ENCODE data around the gene VILL. TPM values are rescaled to one million over a fixed set of nuclear protein-coding genes. Genes with fewer than 3 reads are reported as not detected.
A peak's percentile ranks its signal among the peaks of the same experiment; 100 is the strongest.

The VILL gene
- total and polyA plus RNA-seq, 12 donors, result 1.7 to 18.0 (median 7.3) TPM

DNA sequence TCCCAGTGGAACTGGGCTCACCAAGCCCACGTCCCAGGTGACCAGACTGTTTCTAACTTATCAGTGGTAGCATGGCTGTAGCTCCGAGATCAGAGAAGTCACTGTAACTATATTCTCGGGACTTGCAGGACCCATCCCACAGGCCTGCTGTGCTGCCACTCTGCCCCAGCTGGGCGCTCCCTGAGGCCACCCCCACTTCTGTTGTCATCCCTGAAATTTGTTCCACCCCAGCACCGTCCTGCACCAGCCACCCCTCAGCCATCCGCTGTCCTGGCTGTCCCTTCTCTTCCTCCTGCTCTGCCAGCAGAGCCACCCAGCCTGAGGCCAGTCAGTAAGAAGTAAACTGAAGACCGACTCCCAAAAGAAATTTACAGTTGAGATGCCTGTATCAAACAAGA lies 33.0 kb upstream of the VILL start:
- TF ChIP-seq, protein P1, sequence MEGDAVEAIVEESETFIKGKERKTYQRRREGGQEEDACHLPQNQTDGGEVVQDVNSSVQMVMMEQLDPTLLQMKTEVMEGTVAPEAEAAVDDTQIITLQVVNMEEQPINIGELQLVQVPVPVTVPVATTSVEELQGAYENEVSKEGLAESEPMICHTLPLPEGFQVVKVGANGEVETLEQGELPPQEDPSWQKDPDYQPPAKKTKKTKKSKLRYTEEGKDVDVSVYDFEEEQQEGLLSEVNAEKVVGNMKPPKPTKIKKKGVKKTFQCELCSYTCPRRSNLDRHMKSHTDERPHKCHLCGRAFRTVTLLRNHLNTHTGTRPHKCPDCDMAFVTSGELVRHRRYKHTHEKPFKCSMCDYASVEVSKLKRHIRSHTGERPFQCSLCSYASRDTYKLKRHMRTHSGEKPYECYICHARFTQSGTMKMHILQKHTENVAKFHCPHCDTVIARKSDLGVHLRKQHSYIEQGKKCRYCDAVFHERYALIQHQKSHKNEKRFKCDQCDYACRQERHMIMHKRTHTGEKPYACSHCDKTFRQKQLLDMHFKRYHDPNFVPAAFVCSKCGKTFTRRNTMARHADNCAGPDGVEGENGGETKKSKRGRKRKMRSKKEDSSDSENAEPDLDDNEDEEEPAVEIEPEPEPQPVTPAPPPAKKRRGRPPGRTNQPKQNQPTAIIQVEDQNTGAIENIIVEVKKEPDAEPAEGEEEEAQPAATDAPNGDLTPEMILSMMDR (IDR thresholded peaks at IDR 0.05), result no peak
- no peak for TF ChIP-seq POLR2A (IDR thresholded peaks at IDR 0.05)
- H3K27ac ChIP-seq, result peak overlapping the region in 3 of 5 donors; percentile 27 to 45 (median 31)

DNA sequence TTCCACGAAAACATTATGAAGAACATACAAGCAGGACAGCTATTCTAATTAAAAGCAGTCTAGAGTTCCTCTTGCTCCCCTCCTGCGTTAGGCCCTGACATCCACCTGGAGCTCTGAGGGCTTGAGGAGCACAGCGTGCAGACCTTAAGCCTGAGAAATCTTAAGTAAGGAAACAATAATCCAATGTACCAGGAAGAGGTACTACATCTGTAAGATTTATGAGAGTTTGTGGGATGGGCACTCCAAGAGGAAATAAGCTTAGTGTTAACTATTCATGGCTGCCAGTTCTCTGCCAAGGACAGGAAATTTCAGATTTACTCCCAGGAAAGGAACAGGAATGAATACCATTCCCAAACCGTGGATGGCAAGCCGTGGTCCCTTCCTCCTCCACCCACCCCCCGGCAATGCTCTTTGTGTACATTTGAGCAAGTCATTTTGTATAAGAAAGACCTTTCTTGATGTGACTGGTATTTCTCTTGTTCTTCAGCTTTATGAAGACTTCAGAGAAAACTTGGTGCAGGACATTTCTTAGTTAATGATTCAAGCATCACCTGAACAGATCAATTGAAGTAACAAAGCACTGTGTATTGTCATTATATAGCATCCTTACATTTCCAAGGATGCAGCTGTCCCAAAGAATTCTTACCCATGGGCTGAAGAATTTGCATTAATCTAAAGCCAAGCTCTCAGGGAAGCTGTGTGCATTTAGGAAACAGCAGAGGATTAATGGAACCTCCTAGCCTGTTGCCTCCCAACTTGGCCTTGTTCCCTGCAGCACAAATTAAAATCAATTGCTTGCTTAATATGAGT lies 28.8 kb upstream of the VILL start:
- no peak for DNase-seq
- Histone ChIP-seq H3K27me3 (no peaks in the 10 kb centered on the region), H3K4me3 (no peak overlapping the region), H3K4me1 (replicated peaks in 1 of 2) (peaks cover 2 to 13% of the 10 kb centered on the region in 2 donors), H3K9me3 (replicated peaks in 1 of 3) (no peaks in the 10 kb centered on the region), H3K27ac (peak overlapping the region in 1 of 5 donors; percentile 37), H3K36me3 (replicated peaks in 1 of 2) (no peaks in the 10 kb centered on the region)
- 62 to 71% (median 66%) methylated on average over 6 of the region's 6 CpGs for WGBS, 4 donors
- TF ChIP-seq POLR2A (IDR thresholded peaks at IDR 0.05), result no peak
- TF ChIP-seq, protein P1 (IDR thresholded peaks at IDR 0.05), result no peak
- intact Hi-C loops (cut with DNase I), result no loop called here

More for the DNA sequence above, 33.0 kb upstream of the VILL start:
- no peaks in the 10 kb centered on the region for H3K36me3 ChIP-seq (replicated peaks in 1 of 2)
- no peak for DNase-seq
- H3K27me3 ChIP-seq, result no peaks in the 10 kb centered on the region
- no peaks in the 10 kb centered on the region for H3K9me3 ChIP-seq (replicated peaks in 1 of 3)
- intact Hi-C loops (cut with DNase I), result no loop called here
- H3K4me1 ChIP-seq (replicated peaks in 1 of 2), result peaks cover 4 to 20% of the 10 kb centered on the region in 2 donors
- H3K4me3 ChIP-seq, result no peak overlapping the region
- 77 to 84% (median 80%) methylated on average over 7 of the region's 7 CpGs for WGBS, 4 donors

DNA sequence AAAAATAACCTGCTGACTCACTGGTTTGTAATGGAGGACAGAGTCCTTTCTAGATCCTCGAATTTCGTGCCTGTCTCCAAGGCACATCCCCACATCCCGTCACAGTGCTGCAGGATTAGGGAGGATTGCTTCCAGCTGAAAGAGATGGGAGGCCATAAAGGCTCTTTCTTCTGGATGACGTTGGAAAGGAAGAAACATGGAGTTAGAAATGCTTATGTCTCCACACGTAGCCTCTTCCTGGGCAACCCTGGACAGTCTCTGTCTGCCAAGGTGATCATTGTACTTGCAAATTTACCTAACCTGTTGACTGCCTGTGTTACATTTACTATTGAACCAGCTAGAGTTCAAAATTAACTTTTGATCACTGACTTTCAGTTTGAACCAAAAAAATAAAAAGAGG lies 27.6 kb upstream of the VILL start:
- 73 to 78% (median 74%) methylated on average over 5 of the region's 5 CpGs for WGBS, 4 donors
- Histone ChIP-seq H3K4me1 (replicated peaks in 1 of 2) (peaks cover 0 to 7% of the 10 kb centered on the region in 2 donors), H3K9me3 (replicated peaks in 1 of 3) (no peaks in the 10 kb centered on the region), H3K27me3 (no peaks in the 10 kb centered on the region), H3K36me3 (replicated peaks in 1 of 2) (no peaks in the 10 kb centered on the region), H3K4me3 (no peak overlapping the region), H3K27ac (no peak overlapping the region)
- no peak for DNase-seq
- intact Hi-C loops (cut with DNase I), result no loop called here
- TF ChIP-seq, protein P1 (IDR thresholded peaks at IDR 0.05), result no peak
- no peak for TF ChIP-seq POLR2A (IDR thresholded peaks at IDR 0.05)

DNA sequence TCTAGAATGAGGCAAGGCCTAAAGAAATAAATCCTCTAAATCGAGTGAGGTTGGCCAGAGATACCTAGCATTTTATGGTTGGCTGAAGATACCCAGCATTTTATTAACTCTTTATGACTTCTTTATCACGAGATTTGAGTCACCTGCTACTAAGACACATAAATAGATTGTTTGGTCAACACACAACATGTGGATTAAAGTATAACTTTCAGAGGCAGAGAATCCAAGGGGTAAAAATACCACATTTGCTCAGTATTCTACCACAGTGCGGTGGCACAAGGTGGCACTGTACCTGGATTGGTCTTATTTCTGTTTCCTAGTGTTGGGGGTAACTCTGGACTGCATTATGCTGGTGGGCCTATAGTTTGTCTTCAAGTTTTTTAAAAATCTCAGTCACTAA lies 27.0 kb upstream of the VILL start:
- intact Hi-C loops (cut with DNase I), result no loop called here
- TF ChIP-seq, protein P1 (IDR thresholded peaks at IDR 0.05), result no peak
- no peak for TF ChIP-seq POLR2A (IDR thresholded peaks at IDR 0.05)
- H3K36me3 ChIP-seq (replicated peaks in 1 of 2), result no peaks in the 10 kb centered on the region
- H3K4me1 ChIP-seq (replicated peaks in 1 of 2), result peaks cover 0 to 7% of the 10 kb centered on the region in 2 donors
- H3K9me3 ChIP-seq (replicated peaks in 1 of 3), result no peaks in the 10 kb centered on the region
- no peak overlapping the region for H3K4me3 ChIP-seq
- 78 to 90% (median 86%) methylated on average over 3 of the region's 3 CpGs for WGBS, 4 donors
- no peak for DNase-seq
- no peak overlapping the region for H3K27ac ChIP-seq
- no peaks in the 10 kb centered on the region for H3K27me3 ChIP-seq

All from adrenal gland (tissue), 12 donors.